Measurements from ENCODE around the gene SLC39A8.
A peak's percentile ranks its signal among the peaks of the same experiment; 100 is the strongest.

SLC39A8 gene

GRCh38 chr4:102342404-102343074 lies 2.7 kb downstream of the SLC39A8 start:
- DNase-seq (ENCODE audit: insufficient read length, low spot score) (no peak), FAIRE-seq (no peak)
- TF ChIP-seq POLR2AphosphoS5 (IDR thresholded peaks at IDR 0.05; ENCODE audit: low read depth, low read length) (no peak), POLR2A (IDR thresholded peaks at IDR 0.05; ENCODE audit: low read depth, low read length) (no peak), TAF1 (IDR thresholded peaks at IDR 0.05; ENCODE audit: low read depth, low read length) (no peak), SPI1 (IDR thresholded peaks at IDR 0.05; ENCODE audit: low read depth, low read length) (no peak), PAX5 (IDR thresholded peaks at IDR 0.05; ENCODE audit: insufficient read depth, low read length, severe bottlenecking) (no peak), POU2F2 (IDR thresholded peaks at IDR 0.05; ENCODE audit: low read depth, low read length) (no peak)

GRCh38 chr4:102341201-102341600 lies 4.1 kb downstream of the SLC39A8 start:
- FAIRE-seq = no peak
- DNase-seq (ENCODE audit: insufficient read length, low spot score) = no peak
- no peak for TF ChIP-seq TAF1 (IDR thresholded peaks at IDR 0.05; ENCODE audit: low read depth, low read length)
- no peak for TF ChIP-seq PAX5 (IDR thresholded peaks at IDR 0.05; ENCODE audit: insufficient read depth, low read length, severe bottlenecking)
- TF ChIP-seq POLR2AphosphoS5 (IDR thresholded peaks at IDR 0.05; ENCODE audit: low read depth, low read length) = no peak
- TF ChIP-seq POLR2A (IDR thresholded peaks at IDR 0.05; ENCODE audit: low read depth, low read length) = no peak
- peak; percentile 49; the same call in 1 of the 2 replicates for TF ChIP-seq SPI1 (IDR thresholded peaks at IDR 0.05; ENCODE audit: low read depth, low read length)
- TF ChIP-seq POU2F2 (IDR thresholded peaks at IDR 0.05; ENCODE audit: low read depth, low read length) = no peak

- FAIRE-seq (no peak), DNase-seq (ENCODE audit: insufficient read length, low spot score) (no peak)
- TF ChIP-seq PAX5 (IDR thresholded peaks at IDR 0.05; ENCODE audit: insufficient read depth, low read length, severe bottlenecking) (no peak), POLR2A (IDR thresholded peaks at IDR 0.05; ENCODE audit: low read depth, low read length) (no peak), SPI1 (IDR thresholded peaks at IDR 0.05; ENCODE audit: low read depth, low read length) (no peak), TAF1 (IDR thresholded peaks at IDR 0.05; ENCODE audit: low read depth, low read length) (no peak), POLR2AphosphoS5 (IDR thresholded peaks at IDR 0.05; ENCODE audit: low read depth, low read length) (no peak), POU2F2 (IDR thresholded peaks at IDR 0.05; ENCODE audit: low read depth, low read length) (no peak)
Measured at GRCh38 chr4:102339018-102339417, 6.3 kb downstream of the SLC39A8 start.

DNA sequence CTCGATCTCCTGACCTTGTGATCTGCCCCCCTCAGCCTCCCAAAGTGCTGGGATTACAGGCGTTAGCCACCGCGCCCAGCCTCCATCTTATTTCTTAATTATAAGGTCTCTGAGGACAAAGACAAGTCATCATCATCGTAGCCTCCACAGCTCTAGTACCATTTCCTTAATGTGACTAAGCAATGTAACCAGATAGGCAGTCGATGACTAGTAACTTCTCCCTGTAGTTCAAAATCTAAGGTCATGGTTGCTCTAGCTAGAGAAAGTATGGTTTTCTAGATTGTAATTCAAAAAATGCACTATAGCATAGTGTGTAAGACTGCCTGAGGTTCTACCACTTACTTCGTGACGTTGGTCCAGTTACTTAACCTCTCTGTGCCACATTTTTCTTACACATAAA lies 6.9 kb downstream of the SLC39A8 start:
- TF ChIP-seq PAX5 (IDR thresholded peaks at IDR 0.05; ENCODE audit: insufficient read depth, low read length, severe bottlenecking) = no peak
- TF ChIP-seq POLR2A (IDR thresholded peaks at IDR 0.05; ENCODE audit: low read depth, low read length) = no peak
- no peak for TF ChIP-seq POLR2AphosphoS5 (IDR thresholded peaks at IDR 0.05; ENCODE audit: low read depth, low read length)
- TF ChIP-seq SPI1 (IDR thresholded peaks at IDR 0.05; ENCODE audit: low read depth, low read length) = no peak
- no peak for DNase-seq (ENCODE audit: insufficient read length, low spot score)
- no peak for FAIRE-seq

DNA sequence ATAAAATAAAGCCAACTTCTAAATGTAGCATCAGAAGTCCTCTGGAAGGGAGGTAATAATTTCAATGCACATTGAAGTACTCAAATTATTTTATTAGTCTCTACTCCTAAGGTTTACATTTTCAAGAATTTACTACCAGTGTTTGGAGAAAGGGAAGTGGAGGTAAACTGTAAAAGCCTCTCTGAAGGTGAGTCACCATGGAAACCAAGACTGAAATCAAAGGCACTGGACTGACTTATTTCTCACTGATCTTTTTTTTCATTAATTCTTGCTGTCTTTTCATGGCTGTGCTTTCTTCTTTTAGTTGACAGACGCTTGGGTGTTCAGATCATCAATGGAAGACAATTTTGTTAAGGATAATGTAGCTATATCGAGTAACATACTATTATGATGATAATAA lies 9.7 kb downstream of the SLC39A8 start:
- FAIRE-seq = no peak
- no peak for DNase-seq (ENCODE audit: insufficient read length, low spot score)
- peak; percentile 59 for TF ChIP-seq SPI1 (IDR thresholded peaks at IDR 0.05; ENCODE audit: low read depth, low read length)
- TF ChIP-seq POU2F2 (IDR thresholded peaks at IDR 0.05; ENCODE audit: low read depth, low read length) = no peak

GRCh38 chr4:102334624-102335023 lies 10.7 kb downstream of the SLC39A8 start:
- FAIRE-seq (no peak), DNase-seq (ENCODE audit: insufficient read length, low spot score) (no peak)
- TF ChIP-seq POLR2A (IDR thresholded peaks at IDR 0.05; ENCODE audit: low read depth, low read length) (no peak), POLR2AphosphoS5 (IDR thresholded peaks at IDR 0.05; ENCODE audit: low read depth, low read length) (no peak), TAF1 (IDR thresholded peaks at IDR 0.05; ENCODE audit: low read depth, low read length) (no peak), PAX5 (IDR thresholded peaks at IDR 0.05; ENCODE audit: insufficient read depth, low read length, severe bottlenecking) (no peak), POU2F2 (IDR thresholded peaks at IDR 0.05; ENCODE audit: low read depth, low read length) (no peak)

GRCh38 chr4:102333787-102334186 lies 11.5 kb downstream of the SLC39A8 start:
- TF ChIP-seq PAX5 (IDR thresholded peaks at IDR 0.05; ENCODE audit: insufficient read depth, low read length, severe bottlenecking) (no peak), SPI1 (IDR thresholded peaks at IDR 0.05; ENCODE audit: low read depth, low read length) (no peak), POLR2AphosphoS5 (IDR thresholded peaks at IDR 0.05; ENCODE audit: low read depth, low read length) (no peak), POU2F2 (IDR thresholded peaks at IDR 0.05; ENCODE audit: low read depth, low read length) (no peak), POLR2A (IDR thresholded peaks at IDR 0.05; ENCODE audit: low read depth, low read length) (no peak), TAF1 (IDR thresholded peaks at IDR 0.05; ENCODE audit: low read depth, low read length) (no peak)
- FAIRE-seq (no peak), DNase-seq (ENCODE audit: insufficient read length, low spot score) (no peak)

DNA sequence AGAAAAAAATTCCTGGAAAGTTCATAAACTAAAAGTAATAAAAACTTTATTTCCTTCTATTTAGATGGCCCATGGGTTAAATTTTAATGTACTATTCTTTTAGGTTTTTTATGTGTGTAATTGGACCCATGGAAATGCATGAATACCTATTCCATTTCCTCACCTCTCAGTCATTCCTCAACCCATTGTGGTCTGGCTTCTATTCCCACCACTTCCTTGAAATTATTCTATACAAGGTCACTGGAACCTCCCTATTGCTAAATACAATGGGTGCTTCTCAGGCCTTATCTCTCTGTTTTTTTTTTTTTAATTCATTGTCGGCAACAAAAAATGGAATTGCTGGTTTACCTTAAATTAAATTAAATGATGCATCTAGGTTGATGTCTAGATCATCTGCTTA lies 17.2 kb downstream of the SLC39A8 start:
- TF ChIP-seq POU2F2 (IDR thresholded peaks at IDR 0.05; ENCODE audit: low read depth, low read length) (no peak), TAF1 (IDR thresholded peaks at IDR 0.05; ENCODE audit: low read depth, low read length) (no peak), SPI1 (IDR thresholded peaks at IDR 0.05; ENCODE audit: low read depth, low read length) (no peak), PAX5 (IDR thresholded peaks at IDR 0.05; ENCODE audit: insufficient read depth, low read length, severe bottlenecking) (no peak), POLR2A (IDR thresholded peaks at IDR 0.05; ENCODE audit: low read depth, low read length) (no peak), POLR2AphosphoS5 (IDR thresholded peaks at IDR 0.05; ENCODE audit: low read depth, low read length) (no peak)
- no peak for DNase-seq (ENCODE audit: insufficient read length, low spot score)
- FAIRE-seq = no peak

DNA sequence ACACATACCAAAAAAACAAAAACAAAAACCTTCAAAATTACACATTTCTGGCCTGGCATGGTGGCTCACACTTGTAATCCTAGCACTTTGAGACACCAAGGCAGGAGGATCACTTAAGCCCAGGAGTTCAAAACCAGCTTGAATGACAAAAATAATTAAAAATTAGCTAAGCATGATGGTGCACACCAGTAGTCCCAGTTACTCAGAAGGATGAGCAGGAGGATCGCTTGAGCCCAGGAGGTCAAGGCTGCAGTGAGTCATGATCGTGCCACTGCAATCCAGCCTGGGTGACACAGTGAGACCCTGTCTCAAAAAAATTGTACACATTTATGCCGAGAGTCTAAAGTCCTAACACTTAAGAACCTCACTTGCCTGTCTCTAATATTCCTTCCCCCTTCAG lies 18.3 kb downstream of the SLC39A8 start:
- FAIRE-seq (no peak), DNase-seq (ENCODE audit: insufficient read length, low spot score) (no peak)
- TF ChIP-seq POLR2A (IDR thresholded peaks at IDR 0.05; ENCODE audit: low read depth, low read length) = no peak

- FAIRE-seq = no peak
- TF ChIP-seq POU2F2 (IDR thresholded peaks at IDR 0.05; ENCODE audit: low read depth, low read length) (no peak), POLR2A (IDR thresholded peaks at IDR 0.05; ENCODE audit: low read depth, low read length) (no peak), POLR2AphosphoS5 (IDR thresholded peaks at IDR 0.05; ENCODE audit: low read depth, low read length) (no peak), SPI1 (IDR thresholded peaks at IDR 0.05; ENCODE audit: low read depth, low read length) (no peak)
- DNase-seq (ENCODE audit: insufficient read length, low spot score) = no peak
Measured at GRCh38 chr4:102324730-102325129, 20.6 kb downstream of the SLC39A8 start.
